ENCODE data around the gene HEATR3.

Gene HEATR3, protein sequence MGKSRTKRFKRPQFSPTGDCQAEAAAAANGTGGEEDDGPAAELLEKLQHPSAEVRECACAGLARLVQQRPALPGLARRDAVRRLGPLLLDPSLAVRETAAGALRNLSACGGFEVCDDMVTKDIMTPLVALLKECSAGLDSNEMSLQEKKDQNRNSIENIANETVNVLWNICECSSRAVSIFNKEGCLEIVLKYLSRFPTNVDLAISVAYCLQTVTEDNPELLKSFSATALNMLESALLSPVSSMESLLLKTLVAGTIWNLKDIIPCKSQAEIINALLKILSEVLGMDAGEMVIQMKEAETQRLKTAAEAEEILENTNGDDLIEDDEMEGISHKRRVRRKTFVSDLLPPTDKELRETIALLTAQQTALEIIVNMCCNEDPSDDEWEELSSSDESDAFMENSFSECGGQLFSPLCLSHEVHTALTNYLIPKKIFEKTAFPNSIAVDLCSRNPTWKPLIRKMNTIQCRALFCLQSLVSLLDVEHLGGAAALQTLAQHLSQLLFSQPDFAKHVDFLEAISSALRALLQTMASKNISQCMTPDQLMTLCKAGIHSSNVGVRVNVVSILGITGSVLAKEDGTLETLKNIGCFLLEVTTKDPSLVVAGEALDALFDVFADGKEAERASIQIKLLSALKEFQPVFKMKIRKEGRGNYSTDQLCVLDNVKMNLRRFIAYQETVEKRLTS

DNA sequence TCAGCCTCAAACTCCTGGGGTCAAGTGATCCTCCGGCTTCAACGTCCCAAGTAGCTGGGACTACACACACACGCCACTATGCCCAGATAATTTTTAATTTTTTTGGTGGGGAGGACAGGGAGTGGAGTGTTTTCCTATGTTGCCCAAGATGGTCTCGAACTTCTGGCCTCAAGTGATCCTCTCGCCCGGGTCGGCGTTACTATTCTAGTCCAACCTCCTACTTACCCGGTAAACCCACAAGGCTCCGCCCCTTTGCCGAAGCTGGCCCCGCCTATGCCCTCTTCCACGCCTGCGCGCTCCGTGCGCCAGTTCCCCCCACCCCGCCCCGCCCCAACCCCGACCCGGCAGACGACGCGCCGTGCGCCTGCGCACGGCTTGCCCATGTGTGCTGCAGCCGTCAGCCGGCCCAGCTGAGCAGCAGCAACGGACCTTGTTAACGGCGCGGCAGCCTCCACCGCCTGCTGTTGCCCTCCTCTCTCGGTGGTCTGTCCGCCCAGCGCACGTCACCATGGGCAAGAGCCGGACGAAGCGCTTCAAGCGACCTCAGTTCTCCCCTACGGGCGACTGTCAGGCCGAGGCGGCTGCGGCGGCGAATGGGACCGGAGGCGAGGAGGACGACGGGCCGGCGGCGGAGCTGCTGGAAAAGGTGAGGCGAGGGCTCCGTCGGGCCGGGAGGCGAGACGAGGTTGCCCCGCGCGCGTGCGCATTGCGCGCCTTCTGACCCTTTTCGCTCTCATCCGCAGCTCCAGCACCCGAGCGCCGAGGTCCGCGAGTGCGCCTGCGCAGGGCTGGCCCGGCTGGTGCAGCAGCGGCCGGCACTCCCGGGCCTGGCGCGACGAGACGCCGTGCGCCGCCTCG is at the start of gene HEATR3:
TSS of gene HEATR3 (plus strand) at position 347 of the 858 bp plus-strand sequence. CDS start at position 509, 162 bp downstream.
- DNase-seq (ENCODE audit: low spot score): peak; percentile 87

GRCh38 chr16:50017553-50017952 is 48.2 kb upstream of the HEATR3 start:
- DNase-seq (ENCODE audit: low spot score): no peak

DNA sequence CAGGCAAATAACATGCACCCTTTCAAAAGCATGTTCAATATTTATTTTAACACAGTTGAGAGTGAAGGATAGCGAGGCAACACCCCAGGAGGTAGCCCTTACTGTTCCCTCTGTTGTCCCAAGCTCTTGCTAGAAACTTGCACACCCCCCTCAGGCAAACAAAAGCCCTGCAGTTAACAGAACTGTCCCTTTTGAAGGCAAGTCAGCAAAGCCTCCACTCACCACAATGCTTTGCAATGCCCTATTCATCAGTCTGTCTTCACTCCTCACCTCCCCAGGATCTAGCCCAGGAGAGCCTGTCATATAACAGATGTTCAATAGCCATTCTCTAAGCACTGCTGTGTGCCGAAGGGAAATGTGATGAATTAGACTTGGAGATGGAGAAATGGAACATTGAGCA is 44.2 kb upstream of the HEATR3 start:
- DNase-seq (ENCODE audit: low spot score): no peak

GRCh38 chr16:50023641-50024040 is 42.1 kb upstream of the HEATR3 start:
- DNase-seq (ENCODE audit: low spot score): peak; percentile 67

GRCh38 chr16:50024207-50024606 is 41.6 kb upstream of the HEATR3 start:
- DNase-seq (ENCODE audit: low spot score): no peak

- peak; percentile 92 for DNase-seq (ENCODE audit: low spot score)
Observed at GRCh38 chr16:50024684-50025536, 40.9 kb upstream of the HEATR3 start, which contains the start of gene CNEP1R1. Gene CNEP1R1, plus strand, starts transcription at chr16:50025225. Its CDS starts 91 bp downstream, at chr16:50025316.

DNA sequence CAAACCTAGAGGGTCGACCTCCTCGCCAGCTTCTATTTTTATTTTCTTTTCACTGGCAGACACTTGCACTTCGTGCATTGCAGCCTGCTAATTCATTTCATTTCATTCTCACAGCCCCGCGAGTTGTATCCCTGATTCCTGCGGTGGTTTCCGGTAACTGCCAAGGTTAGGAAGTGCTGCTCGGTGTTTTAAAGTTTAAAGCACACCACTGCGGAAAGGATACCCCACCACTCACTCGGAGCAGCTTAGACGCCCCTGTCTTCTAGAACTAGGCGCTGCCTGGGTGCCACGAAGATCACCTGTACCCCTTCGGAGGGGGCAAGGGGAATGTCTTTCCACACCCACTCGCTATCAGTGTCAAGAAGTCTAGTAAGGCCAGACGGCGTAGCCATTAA is 40.2 kb upstream of the HEATR3 start:
- no peak for DNase-seq (ENCODE audit: low spot score)

GRCh38 chr16:50027829-50028228 is 37.9 kb upstream of the HEATR3 start:
- DNase-seq (ENCODE audit: low spot score): no peak

GRCh38 chr16:50035468-50035992 is 30.2 kb upstream of the HEATR3 start:
- DNase-seq (ENCODE audit: low spot score): no peak

DNA sequence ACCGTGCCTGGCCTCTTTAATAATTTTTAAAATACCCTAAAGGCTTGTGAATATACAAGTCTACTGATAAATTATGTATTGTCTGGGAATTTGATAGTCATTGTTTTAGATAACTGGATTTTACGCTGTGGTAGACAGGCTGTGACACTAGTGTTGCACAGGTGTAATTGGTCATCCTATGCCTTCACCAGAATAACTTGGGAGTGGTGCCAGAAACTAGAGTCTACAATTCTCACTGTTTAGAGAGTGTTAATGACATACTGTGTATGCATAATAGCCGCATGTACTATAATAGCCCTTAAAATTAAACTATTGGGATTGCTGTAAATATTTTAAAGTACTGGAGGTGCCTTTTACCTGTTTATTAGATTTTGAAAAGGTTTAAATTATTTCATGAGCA is 29.3 kb upstream of the HEATR3 start:
- DNase-seq (ENCODE audit: low spot score): no peak

DNA sequence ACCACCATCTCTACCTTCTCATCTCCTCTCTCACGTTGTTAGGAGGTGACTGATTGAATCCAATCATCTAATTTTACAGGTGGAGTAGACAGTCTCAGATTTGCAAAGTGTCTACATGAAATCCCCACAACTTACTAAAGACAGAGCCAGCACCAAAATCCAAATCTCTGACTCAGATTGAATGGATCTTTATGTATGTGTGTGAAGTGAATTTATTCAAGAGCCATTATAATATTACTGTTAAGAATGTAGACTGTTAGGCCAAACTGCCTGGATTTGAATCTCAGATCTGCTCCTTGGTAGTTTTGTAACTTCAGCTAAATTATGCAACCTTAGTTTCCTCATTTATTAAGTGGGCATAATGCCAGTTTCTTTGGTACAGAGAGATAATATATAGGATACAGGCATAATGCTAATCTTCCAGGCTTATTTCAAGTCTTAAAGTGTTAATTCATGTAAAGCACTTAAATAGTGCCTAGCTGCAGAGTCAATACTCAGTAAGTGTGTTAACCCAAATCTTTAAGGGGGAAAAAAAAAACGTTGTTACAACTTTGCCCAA is 28.0 kb upstream of the HEATR3 start:
- DNase-seq (ENCODE audit: low spot score): no peak

GRCh38 chr16:50038286-50038685 is 27.5 kb upstream of the HEATR3 start:
- DNase-seq (ENCODE audit: low spot score): no peak

- no peak for DNase-seq (ENCODE audit: low spot score)
Observed at GRCh38 chr16:50038756-50039529, 26.8 kb upstream of the HEATR3 start.

DNA sequence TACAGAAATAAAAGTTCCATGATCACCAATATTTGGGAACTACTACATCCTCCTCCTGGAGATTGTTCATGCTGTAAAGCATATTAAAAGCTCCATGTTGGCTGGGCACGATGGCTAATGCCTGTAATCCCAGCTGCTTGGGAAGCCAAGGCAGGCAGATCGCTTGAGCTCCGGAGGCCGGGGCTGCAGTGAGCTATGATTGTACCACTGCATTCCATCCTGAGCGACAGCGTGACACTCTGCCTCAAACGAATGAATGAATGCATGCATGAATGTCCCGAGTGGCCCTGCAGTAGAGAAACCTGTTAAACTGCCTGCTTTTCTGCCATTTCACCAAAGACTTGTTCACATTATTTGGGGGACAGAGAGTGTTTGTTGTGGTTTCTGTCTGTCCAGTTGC is 25.8 kb upstream of the HEATR3 start:
- DNase-seq (ENCODE audit: low spot score): no peak

DNA sequence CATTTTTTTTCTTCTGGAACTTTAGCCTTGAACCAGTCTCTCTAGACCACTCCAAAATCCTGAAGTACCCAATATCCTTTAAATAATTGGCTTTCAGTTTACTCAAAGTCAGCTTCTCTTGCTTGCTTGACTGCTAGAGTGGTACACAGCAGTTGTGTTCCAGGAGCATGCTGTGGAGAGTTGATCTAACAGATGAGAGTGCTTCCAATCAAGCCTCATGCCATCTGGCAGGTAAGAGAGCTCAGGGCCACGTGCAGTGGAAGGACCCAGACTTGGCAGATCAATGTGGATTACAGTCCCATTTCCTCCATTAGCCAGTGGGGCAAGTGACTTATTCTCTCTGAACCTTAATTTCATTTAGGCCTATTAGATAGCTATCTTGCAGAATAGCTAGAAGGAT is 25.1 kb upstream of the HEATR3 start:
- no peak for DNase-seq (ENCODE audit: low spot score)

DNA sequence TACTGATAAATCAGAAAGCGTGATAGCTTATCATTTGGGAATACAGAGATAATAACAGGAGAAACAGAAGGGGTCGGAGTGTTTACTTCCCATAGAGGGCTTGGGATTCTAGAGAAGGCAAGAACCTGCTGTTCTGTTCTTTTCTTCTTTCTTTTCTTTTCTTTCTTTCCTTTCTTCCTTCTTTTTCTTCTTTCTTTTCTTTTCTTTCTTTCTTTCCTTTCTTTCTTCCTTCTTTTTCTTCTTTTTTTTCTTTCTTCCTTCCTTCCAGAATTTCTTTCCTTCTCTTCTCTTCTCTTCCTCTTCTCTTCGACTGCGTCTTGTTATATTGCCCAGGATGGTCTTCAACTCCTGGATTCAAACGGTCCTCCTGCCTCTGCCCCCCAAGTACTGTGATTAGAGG is 22.4 kb upstream of the HEATR3 start:
- DNase-seq (ENCODE audit: low spot score): no peak

DNA sequence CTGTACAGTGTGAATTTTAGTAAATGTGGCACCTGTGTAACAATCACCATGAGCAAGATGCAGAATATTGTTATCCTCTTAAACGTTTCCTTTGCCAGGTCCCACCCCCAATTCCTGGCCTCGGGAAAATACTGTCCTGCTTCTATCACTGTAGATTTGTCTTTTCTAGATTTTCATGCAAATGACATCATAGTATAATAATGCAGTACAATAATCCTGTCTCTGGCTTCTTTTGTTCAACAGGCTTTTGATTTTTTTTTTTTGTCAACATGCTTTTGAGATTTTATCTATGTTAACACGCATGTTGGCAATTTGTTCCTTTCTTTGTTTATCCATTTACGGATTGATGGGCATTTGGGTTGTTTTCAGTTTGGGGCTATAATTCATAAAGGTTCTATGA is 20.4 kb upstream of the HEATR3 start:
- no peak for DNase-seq (ENCODE audit: low spot score)

DNA sequence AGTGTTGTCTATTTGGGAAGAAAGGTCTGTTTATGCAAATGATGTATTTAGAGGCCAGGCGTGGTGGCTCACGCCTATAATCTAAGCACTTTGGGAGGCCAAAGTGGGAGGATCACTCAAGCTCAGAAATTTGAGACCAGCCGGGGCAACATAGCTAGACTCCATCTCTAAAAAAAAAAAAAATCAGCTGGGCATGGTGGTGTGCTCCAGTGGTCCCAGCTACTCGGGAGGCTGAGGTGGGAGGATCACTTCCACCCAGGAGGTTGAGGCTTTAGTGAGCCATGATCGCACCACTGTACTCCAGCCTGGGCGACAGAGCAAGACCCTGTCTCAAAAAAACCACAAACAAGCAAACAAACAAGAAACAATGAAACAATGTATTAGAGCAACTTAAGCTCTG is 18.9 kb upstream of the HEATR3 start:
- no peak for DNase-seq (ENCODE audit: low spot score)

- DNase-seq (ENCODE audit: low spot score): no peak
Observed at GRCh38 chr16:50047864-50048263, 17.9 kb upstream of the HEATR3 start.

GRCh38 chr16:50050802-50051201 is 15.0 kb upstream of the HEATR3 start:
- DNase-seq (ENCODE audit: low spot score): no peak
